ENCODE measurements around the gene PPP1R9B. TPM values are rescaled to one million over a fixed set of nuclear protein-coding genes. Genes with fewer than 3 reads are reported as not detected.

Gene PPP1R9B
- total and polyA plus RNA-seq, 2 donors (not counting 1 experiment from before 2014, with no cell fraction given), result 80.7 to 220 TPM

DNA sequence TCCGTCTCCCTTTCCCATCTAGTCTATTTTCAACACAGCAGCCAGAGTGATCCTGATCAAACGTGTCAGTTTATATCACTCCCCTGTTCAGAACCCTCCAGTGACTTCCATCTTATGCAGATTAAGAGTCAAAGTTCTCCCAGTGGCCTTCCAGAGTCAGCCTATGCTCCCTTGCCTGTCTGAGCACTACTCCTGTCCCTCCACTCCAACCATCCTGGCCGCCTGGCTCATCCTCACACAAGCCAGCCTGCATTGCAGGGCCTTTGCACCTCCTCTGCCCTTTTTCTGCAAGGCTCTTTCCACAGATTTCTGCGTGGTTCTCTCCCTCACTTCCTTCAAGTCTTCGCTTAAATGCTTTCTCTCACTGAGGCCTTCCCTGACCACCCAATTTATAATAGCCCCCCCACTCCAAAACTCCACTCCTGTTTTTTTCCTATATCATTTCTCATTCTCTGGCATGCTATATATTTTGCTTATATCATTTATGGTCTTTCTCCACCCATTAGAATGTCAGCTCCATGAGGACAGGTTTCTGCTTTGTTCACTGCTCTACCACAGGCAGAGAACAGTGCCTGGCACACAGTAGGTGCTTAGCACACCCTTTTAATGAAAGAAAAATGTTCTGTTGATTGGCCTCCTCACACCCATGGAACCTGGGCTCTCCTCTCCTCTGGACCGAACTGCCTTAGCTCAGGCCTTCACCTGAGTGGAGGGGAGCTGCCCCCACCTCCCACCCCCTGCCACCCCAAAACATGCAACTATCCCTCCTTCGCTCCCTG lies 29.8 kb downstream of the PPP1R9B start:
- H3K4me2 ChIP-seq (replicated peaks; ENCODE audit: low read depth, low read length, poor library complexity, severe bottlenecking), result no peak overlapping the region
- no peak for TF ChIP-seq EZH2 (IDR thresholded peaks at IDR 0.05; ENCODE audit: borderline replicate concordance, insufficient read depth, low read depth, low read length, poor library complexity, severe bottlenecking)
- TF ChIP-seq, protein P1, sequence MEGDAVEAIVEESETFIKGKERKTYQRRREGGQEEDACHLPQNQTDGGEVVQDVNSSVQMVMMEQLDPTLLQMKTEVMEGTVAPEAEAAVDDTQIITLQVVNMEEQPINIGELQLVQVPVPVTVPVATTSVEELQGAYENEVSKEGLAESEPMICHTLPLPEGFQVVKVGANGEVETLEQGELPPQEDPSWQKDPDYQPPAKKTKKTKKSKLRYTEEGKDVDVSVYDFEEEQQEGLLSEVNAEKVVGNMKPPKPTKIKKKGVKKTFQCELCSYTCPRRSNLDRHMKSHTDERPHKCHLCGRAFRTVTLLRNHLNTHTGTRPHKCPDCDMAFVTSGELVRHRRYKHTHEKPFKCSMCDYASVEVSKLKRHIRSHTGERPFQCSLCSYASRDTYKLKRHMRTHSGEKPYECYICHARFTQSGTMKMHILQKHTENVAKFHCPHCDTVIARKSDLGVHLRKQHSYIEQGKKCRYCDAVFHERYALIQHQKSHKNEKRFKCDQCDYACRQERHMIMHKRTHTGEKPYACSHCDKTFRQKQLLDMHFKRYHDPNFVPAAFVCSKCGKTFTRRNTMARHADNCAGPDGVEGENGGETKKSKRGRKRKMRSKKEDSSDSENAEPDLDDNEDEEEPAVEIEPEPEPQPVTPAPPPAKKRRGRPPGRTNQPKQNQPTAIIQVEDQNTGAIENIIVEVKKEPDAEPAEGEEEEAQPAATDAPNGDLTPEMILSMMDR (IDR thresholded peaks at IDR 0.05), result no peak
- no peaks in the 10 kb centered on the region for H3K36me3 ChIP-seq (replicated peaks in 1 of 2; ENCODE audit: control extremely low read depth in 1 of 2, control insufficient read depth in 1 of 2, extremely low read depth in 1 of 2, insufficient read depth in 2 of 2, low read length in 1 of 2)
- intact Hi-C loops (cut with micrococcal nuclease), result no loop called here
- Mint-ChIP-seq H3K9me3 (ENCODE audit: insufficient read depth) (no peaks in the 10 kb centered on the region), H3K27ac (no peak overlapping the region), H3K4me1 (peaks cover 8% of the 10 kb centered on the region), H3K4me3 (no peak overlapping the region), H3K27me3 (peaks cover 42% of the 10 kb centered on the region)
- CTCF ChIA-PET, result interaction anchor here (1.3 to 3.7 kb wide), 6 partner anchors 18 to 58 kb away, joined by 3 to 18 read pairs (median 8); partner anchors contain the start of gene PDK2
- H3K79me2 ChIP-seq (ENCODE audit: control insufficient read depth, insufficient read depth, low read length), result no peaks in the 10 kb centered on the region
- peaks cover 0 to 35% (median 11%) of the 10 kb centered on the region in 4 experiments for H3K27me3 ChIP-seq (replicated peaks in 1 of 4; ENCODE audit: control extremely low read depth in 1 of 4, control insufficient read depth in 3 of 4, insufficient read depth in 4 of 4, low read length in 3 of 4)
- no peak overlapping the region for H3K4me3 ChIP-seq (ENCODE audit: control extremely low read depth in 1 of 5, extremely low read depth in 1 of 5, insufficient read depth in 1 of 5, low read depth in 2 of 5, low read length in 4 of 5)
- no peak for DNase-seq
- no peak overlapping the region for H3K9ac ChIP-seq (ENCODE audit: low read length)
- H3K4me1 ChIP-seq (ENCODE audit: control insufficient read depth in 2 of 2, insufficient read depth in 2 of 2, low read length in 2 of 2), result peaks cover 10 to 14% of the 10 kb centered on the region in 2 donors
- WGBS (ENCODE audit: insufficient coverage), result 88% methylated on average over 5 of the region's 7 CpGs
- POLR2A ChIA-PET, result interaction anchor here (0.6 kb wide), 2 partner anchors 36 to 286 kb away, joined by 3 to 6 read pairs; no protein-coding TSS in a partner anchor
- H3K9me3 ChIP-seq (ENCODE audit: control extremely low read depth in 1 of 3, control insufficient read depth in 2 of 3, insufficient read depth in 1 of 3, low read length in 2 of 3), result no peaks in the 10 kb centered on the region
- no peak overlapping the region for H3K27ac ChIP-seq (ENCODE audit: low read length in 2 of 2)
- no peaks in the 10 kb centered on the region for H4K20me1 ChIP-seq (ENCODE audit: control insufficient read depth, insufficient read depth, low read length, poor library complexity, severe bottlenecking)
- no peak overlapping the region for H2AFZ ChIP-seq (ENCODE audit: insufficient read depth, low read depth, low read length, poor library complexity, severe bottlenecking)
- no peak for ATAC-seq (ENCODE audit: low read depth)

DNA sequence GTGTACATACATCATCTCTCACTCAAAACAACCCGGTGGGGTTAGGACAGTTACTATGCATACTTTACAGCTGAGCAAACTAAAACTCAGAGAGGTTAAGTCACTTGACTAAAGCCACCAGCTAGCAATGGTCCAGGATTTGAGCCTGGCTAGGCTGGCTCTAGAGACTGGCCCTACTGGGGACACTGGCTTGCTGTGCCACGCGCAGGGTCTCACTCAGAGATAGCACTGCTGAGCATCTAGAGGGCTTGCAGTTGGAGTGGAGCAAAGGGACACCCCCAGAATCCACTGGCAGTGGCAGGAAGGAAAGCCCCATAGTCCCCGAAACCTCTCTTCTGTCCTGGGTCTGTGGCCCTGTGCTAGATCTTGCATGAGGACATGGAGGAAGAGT lies 31.7 kb downstream of the PPP1R9B start:
- H3K9me3 Mint-ChIP-seq (ENCODE audit: insufficient read depth), result no peaks in the 10 kb centered on the region
- Histone ChIP-seq H3K9ac (ENCODE audit: low read length) (no peak overlapping the region), H3K79me2 (ENCODE audit: control insufficient read depth, insufficient read depth, low read length) (no peaks in the 10 kb centered on the region), H3K4me3 (ENCODE audit: control extremely low read depth in 1 of 5, extremely low read depth in 1 of 5, insufficient read depth in 1 of 5, low read depth in 2 of 5, low read length in 4 of 5) (no peak overlapping the region), H2AFZ (ENCODE audit: insufficient read depth, low read depth, low read length, poor library complexity, severe bottlenecking) (no peak overlapping the region), H3K4me2 (replicated peaks; ENCODE audit: low read depth, low read length, poor library complexity, severe bottlenecking) (no peak overlapping the region), H3K27ac (ENCODE audit: low read length in 2 of 2) (no peak overlapping the region), H3K9me3 (ENCODE audit: control extremely low read depth in 1 of 3, control insufficient read depth in 2 of 3, insufficient read depth in 1 of 3, low read length in 2 of 3) (no peaks in the 10 kb centered on the region), H3K36me3 (replicated peaks in 1 of 2; ENCODE audit: control extremely low read depth in 1 of 2, control insufficient read depth in 1 of 2, extremely low read depth in 1 of 2, insufficient read depth in 2 of 2, low read length in 1 of 2) (no peaks in the 10 kb centered on the region), H3K4me1 (ENCODE audit: control insufficient read depth in 2 of 2, insufficient read depth in 2 of 2, low read length in 2 of 2) (peaks cover 10 to 20% of the 10 kb centered on the region in 2 donors), H4K20me1 (ENCODE audit: control insufficient read depth, insufficient read depth, low read length, poor library complexity, severe bottlenecking) (no peaks in the 10 kb centered on the region), H3K27me3 (replicated peaks in 1 of 4; ENCODE audit: control extremely low read depth in 1 of 4, control insufficient read depth in 3 of 4, insufficient read depth in 4 of 4, low read length in 3 of 4) (peaks cover 0 to 47% (median 16%) of the 10 kb centered on the region in 4 experiments)
- 93% methylated on average over 4 of the region's 4 CpGs for WGBS (ENCODE audit: insufficient coverage)
- no peak overlapping the region for H3K27ac Mint-ChIP-seq
- POLR2A ChIA-PET, result no interaction called here
- peaks cover 51% of the 10 kb centered on the region for H3K27me3 Mint-ChIP-seq
- CTCF ChIA-PET, result interaction anchor here (1.0 to 6.8 kb wide), 6 partner anchors 14 to 60 kb away, joined by 3 to 48 read pairs (median 8); partner anchors contain the start of gene PDK2
- H3K4me3 Mint-ChIP-seq, result peak overlapping the region; percentile 42
- ATAC-seq (ENCODE audit: low read depth), result no peak
- intact Hi-C loops (cut with micrococcal nuclease), result no loop called here
- no peak for TF ChIP-seq EZH2 (IDR thresholded peaks at IDR 0.05; ENCODE audit: borderline replicate concordance, insufficient read depth, low read depth, low read length, poor library complexity, severe bottlenecking)
- TF ChIP-seq, protein P1 (IDR thresholded peaks at IDR 0.05), result no peak
- no peak for DNase-seq
- peaks cover 14% of the 10 kb centered on the region for H3K4me1 Mint-ChIP-seq
